ENCODE measurements around the gene PPP1R14C. TPM values are rescaled to one million over a fixed set of nuclear protein-coding genes. Genes with fewer than 3 reads are reported as not detected.

Gene PPP1R14C
- total and polyA plus RNA-seq, 4 donors = 7.8 to 42.3 (median 26.4) TPM

DNA sequence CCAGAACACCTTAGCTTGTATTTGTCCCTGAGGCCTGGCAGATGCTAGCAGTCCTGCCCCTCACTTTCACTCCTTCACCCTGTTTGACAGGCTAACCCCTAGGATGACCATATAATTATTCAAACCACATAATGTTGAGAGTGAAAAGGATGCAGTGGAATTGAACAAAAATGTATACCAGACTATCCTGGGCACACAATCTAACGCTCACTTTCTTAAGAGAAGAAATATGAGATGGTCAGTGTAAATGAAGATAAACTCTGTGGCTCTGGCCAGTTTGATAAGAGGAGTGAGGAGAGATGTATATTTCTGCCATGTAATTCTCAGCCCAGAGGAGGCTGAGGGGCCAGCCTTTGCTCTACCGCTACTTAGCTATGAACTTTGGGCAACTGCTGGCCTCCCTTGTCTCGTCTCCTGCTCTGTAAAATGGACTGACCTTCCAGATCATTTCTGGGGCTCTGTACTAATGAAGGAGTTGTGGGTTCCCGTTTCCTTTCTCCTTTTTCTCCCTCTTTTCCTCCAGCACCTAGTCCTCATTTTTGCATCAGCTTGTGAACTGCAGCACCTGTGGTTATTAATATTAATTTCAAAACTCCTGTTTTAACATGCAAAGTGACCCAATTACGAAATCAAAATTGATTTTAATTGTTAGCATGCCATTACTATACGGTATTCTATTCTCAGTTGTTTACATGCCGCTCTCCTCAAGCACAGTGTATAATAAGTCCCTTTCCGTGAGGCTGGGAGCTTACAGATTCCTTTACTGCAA, 133.5 kb downstream of the PPP1R14C start:
- no peaks in the 10 kb centered on the region for H3K36me3 ChIP-seq (ENCODE audit: control insufficient read depth, insufficient read depth, low read length)
- no CpG with 5 or more reads among the region's 8 CpGs for WGBS (ENCODE audit: insufficient coverage)
- H3K27ac ChIP-seq (ENCODE audit: low read depth, low read length) = no peak overlapping the region
- DNase-seq (ENCODE audit: low read depth in 4 of 6, low spot score in 6 of 6) = no peak
- H3K4me1 ChIP-seq (ENCODE audit: control insufficient read depth, insufficient read depth, low read length) = peaks cover 39% of the 10 kb centered on the region
- H3K9me3 ChIP-seq (ENCODE audit: control insufficient read depth, insufficient read depth, low read length) = no peaks in the 10 kb centered on the region
- no peak overlapping the region for H3K4me3 ChIP-seq (ENCODE audit: low read depth, low read length)
- H3K27me3 ChIP-seq (ENCODE audit: control insufficient read depth, insufficient read depth, low read length) = peaks cover 6% of the 10 kb centered on the region

DNA sequence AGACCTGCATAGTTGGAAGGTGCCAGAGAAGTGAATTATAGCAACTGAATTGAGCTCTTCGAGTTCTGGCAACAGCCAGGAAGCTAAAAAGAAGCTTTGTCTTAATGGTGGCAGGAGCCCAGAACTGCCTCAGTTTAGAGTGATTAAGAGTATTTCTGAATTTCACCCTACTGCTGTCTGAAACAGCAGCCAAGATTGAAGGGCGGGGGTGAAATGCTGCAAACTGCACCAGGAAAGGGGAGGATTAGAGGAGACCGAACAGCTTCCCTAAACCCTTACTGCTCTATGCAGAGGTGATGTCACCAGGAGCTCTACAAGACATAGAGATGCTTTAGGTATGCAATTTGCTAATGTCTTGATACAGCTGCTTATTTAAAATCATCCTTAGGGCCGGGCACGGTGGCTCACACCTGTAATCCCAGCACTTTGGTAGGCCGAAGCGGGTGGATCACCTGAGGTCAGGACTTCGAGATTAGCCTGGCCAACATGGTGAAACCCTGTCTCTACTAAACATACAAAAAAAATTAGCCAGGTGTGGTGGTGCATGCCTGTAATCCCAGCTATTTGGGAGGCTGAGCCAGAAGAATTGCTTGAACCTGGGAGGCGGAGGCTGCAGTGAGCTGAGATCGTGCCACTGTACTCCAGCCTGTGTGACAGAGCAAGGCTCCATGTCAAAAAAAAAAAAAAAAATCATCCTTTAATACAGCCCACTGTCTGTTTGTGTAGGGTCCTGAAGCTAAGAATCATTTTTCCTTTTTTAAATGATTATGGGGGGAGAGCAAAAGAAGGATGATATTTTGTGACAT, 134.3 kb downstream of the PPP1R14C start:
- Histone ChIP-seq H3K27ac (ENCODE audit: low read depth, low read length) (peak overlapping the region; percentile 33), H3K27me3 (ENCODE audit: control insufficient read depth, insufficient read depth, low read length) (peaks cover 6% of the 10 kb centered on the region), H3K4me1 (ENCODE audit: control insufficient read depth, insufficient read depth, low read length) (peaks cover 39% of the 10 kb centered on the region), H3K4me3 (ENCODE audit: low read depth, low read length) (no peak overlapping the region), H3K9me3 (ENCODE audit: control insufficient read depth, insufficient read depth, low read length) (no peaks in the 10 kb centered on the region), H3K36me3 (ENCODE audit: control insufficient read depth, insufficient read depth, low read length) (no peaks in the 10 kb centered on the region)
- 30% methylated on average over 2 of the region's 10 CpGs for WGBS (ENCODE audit: insufficient coverage)
- peak; percentile 64 to 94 (median 78) for DNase-seq (ENCODE audit: low read depth in 4 of 6, low spot score in 6 of 6)

GRCh38 chr6:150279533-150279932, 136.7 kb downstream of the PPP1R14C start:
- H3K9me3 ChIP-seq (ENCODE audit: control insufficient read depth, insufficient read depth, low read length) = no peaks in the 10 kb centered on the region
- no peak overlapping the region for H3K4me3 ChIP-seq (ENCODE audit: low read depth, low read length)
- H3K27ac ChIP-seq (ENCODE audit: low read depth, low read length) = no peak overlapping the region
- no peaks in the 10 kb centered on the region for H3K36me3 ChIP-seq (ENCODE audit: control insufficient read depth, insufficient read depth, low read length)
- DNase-seq (ENCODE audit: low read depth in 4 of 6, low spot score in 6 of 6) = no peak
- H3K27me3 ChIP-seq (ENCODE audit: control insufficient read depth, insufficient read depth, low read length) = peaks cover 4% of the 10 kb centered on the region
- WGBS (ENCODE audit: insufficient coverage) = no CpG with 5 or more reads among the region's 1 CpG
- peaks cover 33% of the 10 kb centered on the region for H3K4me1 ChIP-seq (ENCODE audit: control insufficient read depth, insufficient read depth, low read length)

GRCh38 chr6:150280703-150281102, 137.9 kb downstream of the PPP1R14C start:
- no peak for DNase-seq (ENCODE audit: low read depth in 4 of 6, low spot score in 6 of 6)
- WGBS (ENCODE audit: insufficient coverage) = no CpG with 5 or more reads among the region's 1 CpG
- Histone ChIP-seq H3K4me3 (ENCODE audit: low read depth, low read length) (no peak overlapping the region), H3K9me3 (ENCODE audit: control insufficient read depth, insufficient read depth, low read length) (no peaks in the 10 kb centered on the region), H3K27me3 (ENCODE audit: control insufficient read depth, insufficient read depth, low read length) (peaks cover 4% of the 10 kb centered on the region), H3K36me3 (ENCODE audit: control insufficient read depth, insufficient read depth, low read length) (no peaks in the 10 kb centered on the region), H3K4me1 (ENCODE audit: control insufficient read depth, insufficient read depth, low read length) (peaks cover 35% of the 10 kb centered on the region), H3K27ac (ENCODE audit: low read depth, low read length) (no peak overlapping the region)

- H3K27me3 ChIP-seq (ENCODE audit: control insufficient read depth, insufficient read depth, low read length) = peaks cover 4% of the 10 kb centered on the region
- H3K27ac ChIP-seq (ENCODE audit: low read depth, low read length) = no peak overlapping the region
- no peaks in the 10 kb centered on the region for H3K36me3 ChIP-seq (ENCODE audit: control insufficient read depth, insufficient read depth, low read length)
- DNase-seq (ENCODE audit: low read depth in 4 of 6, low spot score in 6 of 6) = peak in 1 of 6 donors; percentile 68
- no peak overlapping the region for H3K4me3 ChIP-seq (ENCODE audit: low read depth, low read length)
- peaks cover 28% of the 10 kb centered on the region for H3K4me1 ChIP-seq (ENCODE audit: control insufficient read depth, insufficient read depth, low read length)
- H3K9me3 ChIP-seq (ENCODE audit: control insufficient read depth, insufficient read depth, low read length) = no peaks in the 10 kb centered on the region
Observed at GRCh38 chr6:150281767-150282166, 138.9 kb downstream of the PPP1R14C start.

DNA sequence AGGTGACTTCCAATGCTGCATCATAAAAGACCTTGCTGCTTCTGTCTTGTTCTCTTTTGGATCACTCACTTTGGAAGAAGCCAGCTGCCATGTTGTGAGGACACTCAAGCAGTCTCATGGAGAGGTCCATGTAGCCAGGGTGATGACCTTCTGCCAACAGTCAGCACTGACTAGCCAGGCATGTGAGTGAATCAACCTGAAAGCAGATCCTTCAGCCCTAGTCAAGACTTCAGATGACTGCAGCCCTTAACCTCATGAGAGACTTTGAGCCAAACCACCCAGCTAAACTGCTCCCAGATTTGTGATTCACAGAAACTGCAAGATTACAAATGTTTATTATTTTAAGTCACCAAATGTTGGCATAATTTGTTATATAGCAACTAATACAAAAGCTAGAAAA, 140.0 kb downstream of the PPP1R14C start:
- peaks cover 19% of the 10 kb centered on the region for H3K4me1 ChIP-seq (ENCODE audit: control insufficient read depth, insufficient read depth, low read length)
- H3K4me3 ChIP-seq (ENCODE audit: low read depth, low read length) = no peak overlapping the region
- no peak overlapping the region for H3K27ac ChIP-seq (ENCODE audit: low read depth, low read length)
- no peaks in the 10 kb centered on the region for H3K36me3 ChIP-seq (ENCODE audit: control insufficient read depth, insufficient read depth, low read length)
- no peak for DNase-seq (ENCODE audit: low read depth in 4 of 6, low spot score in 6 of 6)
- no peaks in the 10 kb centered on the region for H3K9me3 ChIP-seq (ENCODE audit: control insufficient read depth, insufficient read depth, low read length)
- H3K27me3 ChIP-seq (ENCODE audit: control insufficient read depth, insufficient read depth, low read length) = peaks cover 4% of the 10 kb centered on the region

DNA sequence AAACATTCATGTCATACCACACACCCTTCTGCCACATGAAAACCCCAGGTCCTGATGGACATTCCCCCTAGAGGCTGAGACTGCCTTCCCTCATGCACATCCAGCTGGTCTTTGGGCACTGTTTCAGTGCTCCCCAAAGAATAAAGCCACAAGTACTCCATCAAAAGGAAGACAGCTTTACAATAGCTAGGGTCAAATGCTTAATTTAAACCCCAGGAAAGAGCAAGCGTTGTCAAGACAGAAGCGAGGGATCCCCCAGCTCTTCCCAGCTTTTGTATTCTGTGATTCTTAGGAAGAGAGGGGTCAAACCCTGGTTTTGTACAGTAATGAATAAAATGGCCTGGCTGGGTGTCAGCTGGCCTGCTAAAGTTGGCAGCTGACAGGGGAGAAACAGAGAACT, 143.6 kb downstream of the PPP1R14C start:
- peak in 5 of 6 donors; percentile 57 to 81 (median 61) for DNase-seq (ENCODE audit: low read depth in 4 of 6, low spot score in 6 of 6)
- Histone ChIP-seq H3K4me1 (ENCODE audit: control insufficient read depth, insufficient read depth, low read length) (peaks cover 6% of the 10 kb centered on the region), H3K4me3 (ENCODE audit: low read depth, low read length) (no peak overlapping the region), H3K36me3 (ENCODE audit: control insufficient read depth, insufficient read depth, low read length) (no peaks in the 10 kb centered on the region), H3K27ac (ENCODE audit: low read depth, low read length) (no peak overlapping the region), H3K27me3 (ENCODE audit: control insufficient read depth, insufficient read depth, low read length) (no peaks in the 10 kb centered on the region), H3K9me3 (ENCODE audit: control insufficient read depth, insufficient read depth, low read length) (no peaks in the 10 kb centered on the region)
- WGBS (ENCODE audit: insufficient coverage) = 38% methylated on average over 2 of the region's 2 CpGs

GRCh38 chr6:150286912-150287311, 144.1 kb downstream of the PPP1R14C start:
- Histone ChIP-seq H3K27ac (ENCODE audit: low read depth, low read length) (no peak overlapping the region), H3K36me3 (ENCODE audit: control insufficient read depth, insufficient read depth, low read length) (no peaks in the 10 kb centered on the region), H3K9me3 (ENCODE audit: control insufficient read depth, insufficient read depth, low read length) (no peaks in the 10 kb centered on the region), H3K27me3 (ENCODE audit: control insufficient read depth, insufficient read depth, low read length) (no peaks in the 10 kb centered on the region), H3K4me3 (ENCODE audit: low read depth, low read length) (no peak overlapping the region), H3K4me1 (ENCODE audit: control insufficient read depth, insufficient read depth, low read length) (peaks cover 6% of the 10 kb centered on the region)
- DNase-seq (ENCODE audit: low read depth in 4 of 6, low spot score in 6 of 6) = peak in 4 of 6 donors; percentile 45 to 89 (median 65)
- WGBS (ENCODE audit: insufficient coverage) = no CpG with 5 or more reads among the region's 2 CpGs

GRCh38 chr6:150288456-150288855, 145.6 kb downstream of the PPP1R14C start:
- WGBS (ENCODE audit: insufficient coverage) = 76% methylated on average over 4 of the region's 4 CpGs
- DNase-seq (ENCODE audit: low read depth in 4 of 6, low spot score in 6 of 6) = no peak
- Histone ChIP-seq H3K4me3 (ENCODE audit: low read depth, low read length) (no peak overlapping the region), H3K27me3 (ENCODE audit: control insufficient read depth, insufficient read depth, low read length) (no peaks in the 10 kb centered on the region), H3K9me3 (ENCODE audit: control insufficient read depth, insufficient read depth, low read length) (no peaks in the 10 kb centered on the region), H3K4me1 (ENCODE audit: control insufficient read depth, insufficient read depth, low read length) (peaks cover 6% of the 10 kb centered on the region), H3K36me3 (ENCODE audit: control insufficient read depth, insufficient read depth, low read length) (no peaks in the 10 kb centered on the region), H3K27ac (ENCODE audit: low read depth, low read length) (no peak overlapping the region)
